CD14-positive monocyte (primary cell): ENCODE results near the gene PIP5K1B. TPM values are rescaled to one million over a fixed set of nuclear protein-coding genes. Genes with fewer than 3 reads are reported as not detected.
A peak's percentile ranks its signal among the peaks of the same experiment; 100 is the strongest.

ENCODE experiments used
- DNase-seq, 3 donors: peaks; one replicate each; pipeline ENCODE4 v3.0.0-alpha.2; 2011 to 2022
- H2AFZ ChIP-seq: 2 replicates; pipeline ENCODE4 v1.6.0; 2012; ENCODE audit warnings: mild to moderate bottlenecking, low read depth, low read length, inconsistent platforms; ENCODE audit not compliant: insufficient read depth, poor library complexity, severe bottlenecking
- H3K27ac ChIP-seq, 2 donors: 1 replicate in 1 of 2; 2 replicates in 1 of 2; pipeline ENCODE4 v1.5.1; 2012 to 2013; ENCODE audit warnings: low read length in 2 of 2, control low read depth in 1 of 2, inconsistent platforms in 1 of 2, low read depth in 1 of 2, mild to moderate bottlenecking in 1 of 2
- H3K27me3 ChIP-seq, 2 donors: one replicate each; pipeline versions ENCODE4 v1.6.0 to v1.6.1; 2011 to 2013; ENCODE audit warnings: low read length in 2 of 2; ENCODE audit not compliant: control insufficient read depth in 2 of 2, insufficient read depth in 2 of 2
- H3K36me3 ChIP-seq, 2 donors: replicated peaks in 1 of 2; 1 replicate in 1 of 2; 2 replicates in 1 of 2; pipeline versions ENCODE4 v1.5.1 to v1.6.1; 2012 to 2013; ENCODE audit warnings: low read length in 2 of 2, control low read depth in 1 of 2, inconsistent platforms in 1 of 2, mild to moderate bottlenecking in 1 of 2; ENCODE audit not compliant: insufficient read depth in 2 of 2, control insufficient read depth in 1 of 2
- H3K4me1 ChIP-seq, 2 donors: 1 replicate in 1 of 2; 2 replicates in 1 of 2; pipeline versions ENCODE4 v1.5.1 to v1.6.1; 2012 to 2013; ENCODE audit warnings: low read length in 2 of 2, control low read depth in 1 of 2, inconsistent platforms in 1 of 2, mild to moderate bottlenecking in 1 of 2, moderate library complexity in 1 of 2; ENCODE audit not compliant: insufficient read depth in 2 of 2, control insufficient read depth in 1 of 2
- H3K4me2 ChIP-seq: replicated peaks from 2 replicates; pipeline ENCODE3; 2012; ENCODE audit warnings: low read length, moderate library complexity, mild to moderate bottlenecking; ENCODE audit not compliant: poor library complexity, severe bottlenecking; ENCODE audit errors: extremely low read depth
- H3K4me3 ChIP-seq, 3 experiments: fragments of 200-600 bp in 1 of 3; sonication (generic) in 1 of 3; replicated peaks in 1 of 3; 1 replicate in 2 of 3; 2 replicates in 1 of 3; pipeline ENCODE4 v1.5.1; 2011 to 2013; ENCODE audit warnings: low read length in 3 of 3, mild to moderate bottlenecking in 3 of 3, control low read depth in 2 of 3, low read depth in 2 of 3, inconsistent platforms in 1 of 3, moderate library complexity in 1 of 3
- H3K79me2 ChIP-seq: 2 replicates; pipeline ENCODE4 v1.6.0; 2012; ENCODE audit warnings: mild to moderate bottlenecking, control low read depth, inconsistent platforms, low read length, moderate library complexity; ENCODE audit not compliant: insufficient read depth
- H3K9ac ChIP-seq: 2 replicates; pipeline ENCODE4 v1.6.0; 2017; ENCODE audit warnings: low read length, mild to moderate bottlenecking; ENCODE audit not compliant: insufficient read depth, poor library complexity, severe bottlenecking
- H3K9me3 ChIP-seq, 2 donors: replicated peaks in 1 of 2; 1 replicate in 1 of 2; 2 replicates in 1 of 2; pipeline versions ENCODE4 v1.5.1 to v1.6.1; 2012 to 2013; ENCODE audit warnings: low read length in 2 of 2, control low read depth in 1 of 2; ENCODE audit not compliant: control insufficient read depth in 1 of 2, insufficient read depth in 1 of 2
- H4K20me1 ChIP-seq: 2 replicates; pipeline ENCODE4 v1.6.0; 2012; ENCODE audit warnings: mild to moderate bottlenecking, low read length, control low read depth, moderate library complexity; ENCODE audit not compliant: insufficient read depth
- H3K27ac Mint-ChIP-seq, 7 donors: one replicate each; pipeline ENCODE4 v1.8.0; 2020; ENCODE audit warnings: mild to moderate bottlenecking in 7 of 7, mixed read lengths in 7 of 7, moderate library complexity in 6 of 7, inconsistent platforms in 2 of 7
- H3K27me3 Mint-ChIP-seq, 3 donors: one replicate each; pipeline ENCODE4 v1.8.0; 2021 to 2022; ENCODE audit warnings: low read depth in 3 of 3, mild to moderate bottlenecking in 3 of 3, mixed read lengths in 3 of 3, moderate library complexity in 3 of 3, inconsistent platforms in 1 of 3
- H3K36me3 Mint-ChIP-seq, 2 donors: one replicate each; pipeline ENCODE4 v1.8.0; 2020; ENCODE audit warnings: mixed read lengths in 2 of 2, inconsistent platforms in 1 of 2, mild to moderate bottlenecking in 1 of 2
- H3K4me1 Mint-ChIP-seq: one replicate; pipeline ENCODE4 v1.8.0; 2020; ENCODE audit warnings: mild to moderate bottlenecking, mixed read lengths
- H3K4me3 Mint-ChIP-seq, 2 donors: one replicate each; pipeline ENCODE4 v1.8.0; 2020; ENCODE audit warnings: mild to moderate bottlenecking in 2 of 2, mixed read lengths in 2 of 2, moderate library complexity in 1 of 2
- H3K9me3 Mint-ChIP-seq, 7 donors: one replicate each; pipeline ENCODE4 v1.8.0; 2020 to 2022; ENCODE audit warnings: mixed read lengths in 7 of 7, mild to moderate bottlenecking in 6 of 7, moderate library complexity in 6 of 7, inconsistent platforms in 2 of 7
- WGBS: methylation state at CpG from one replicate; pipeline ENCODE4 v1.1.5; 2013; ENCODE audit warnings: missing lambda C conversion rate; ENCODE audit not compliant: insufficient coverage; 5-methylcytosine and 5-hydroxymethylcytosine counted together
- intact Hi-C, 2 donors: fragments of 100-400 bp; cut with micrococcal nuclease; formaldehyde crosslinking; loops; one replicate each; pipeline versions ENCODE4 v1.15.0 to v1.15.1; 2023
- polyA plus RNA-seq, 3 donors: library from polyadenylated mRNA; depleted of rRNA in 1 of 3; unstranded in 2 of 3; stranded (reverse) in 1 of 3; fragments of 300-500 nt in 2 of 3; fragments of >200 nt in 1 of 3; fragmentation: Illumina TruSeq in 2 of 3; gene quantifications; 1 replicate in 2 of 3; 2 replicates in 1 of 3; pipeline ENCODE4 v1.2.3, GENCODE V29; 2012 to 2021
- TF ChIP-seq, protein P1 (sequence below): fragments of 200-600 bp; IDR thresholded peaks from one replicate; pipeline ENCODE4 v1.8.0; 2022; ENCODE audit warnings: antibody characterized with exemption, mild to moderate bottlenecking

Gene PIP5K1B
- polyA plus RNA-seq, 3 donors = 0.18 to 4.1 (median 0.87) TPM

GRCh38 chr9:68685213-68685612, 19.8 kb upstream of the PIP5K1B start:
- Histone ChIP-seq H3K4me1 (peaks cover 0 to 7% of the 10 kb centered on the region in 2 donors), H3K36me3 (no peaks in the 10 kb centered on the region), H3K4me2 (no peak overlapping the region), H3K9me3 (no peaks in the 10 kb centered on the region), H3K27me3 (peaks cover 3 to 4% of the 10 kb centered on the region in 2 donors), H3K9ac (no peak overlapping the region), H3K4me3 (no peak overlapping the region), H4K20me1 (no peaks in the 10 kb centered on the region), H3K27ac (no peak overlapping the region), H2AFZ (no peak overlapping the region), H3K79me2 (no peaks in the 10 kb centered on the region)
- Mint-ChIP-seq H3K36me3 (no peaks in the 10 kb centered on the region), H3K4me1 (peaks cover 5% of the 10 kb centered on the region), H3K4me3 (no peak overlapping the region), H3K27ac (no peak overlapping the region), H3K9me3 (peaks cover 0 to 1% (median 0%) of the 10 kb centered on the region in 7 donors), H3K27me3 (peaks cover 3 to 7% (median 6%) of the 10 kb centered on the region in 3 donors)
- 83% methylated on average over 1 of the region's 3 CpGs for WGBS
- intact Hi-C loops = no loop called here
- TF ChIP-seq, protein P1, sequence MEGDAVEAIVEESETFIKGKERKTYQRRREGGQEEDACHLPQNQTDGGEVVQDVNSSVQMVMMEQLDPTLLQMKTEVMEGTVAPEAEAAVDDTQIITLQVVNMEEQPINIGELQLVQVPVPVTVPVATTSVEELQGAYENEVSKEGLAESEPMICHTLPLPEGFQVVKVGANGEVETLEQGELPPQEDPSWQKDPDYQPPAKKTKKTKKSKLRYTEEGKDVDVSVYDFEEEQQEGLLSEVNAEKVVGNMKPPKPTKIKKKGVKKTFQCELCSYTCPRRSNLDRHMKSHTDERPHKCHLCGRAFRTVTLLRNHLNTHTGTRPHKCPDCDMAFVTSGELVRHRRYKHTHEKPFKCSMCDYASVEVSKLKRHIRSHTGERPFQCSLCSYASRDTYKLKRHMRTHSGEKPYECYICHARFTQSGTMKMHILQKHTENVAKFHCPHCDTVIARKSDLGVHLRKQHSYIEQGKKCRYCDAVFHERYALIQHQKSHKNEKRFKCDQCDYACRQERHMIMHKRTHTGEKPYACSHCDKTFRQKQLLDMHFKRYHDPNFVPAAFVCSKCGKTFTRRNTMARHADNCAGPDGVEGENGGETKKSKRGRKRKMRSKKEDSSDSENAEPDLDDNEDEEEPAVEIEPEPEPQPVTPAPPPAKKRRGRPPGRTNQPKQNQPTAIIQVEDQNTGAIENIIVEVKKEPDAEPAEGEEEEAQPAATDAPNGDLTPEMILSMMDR = no peak
- DNase-seq = no peak

GRCh38 chr9:68685770-68686169, 19.3 kb upstream of the PIP5K1B start:
- Histone ChIP-seq H3K79me2 (no peaks in the 10 kb centered on the region), H4K20me1 (no peaks in the 10 kb centered on the region), H3K4me2 (no peak overlapping the region), H3K36me3 (no peaks in the 10 kb centered on the region), H2AFZ (no peak overlapping the region), H3K27ac (no peak overlapping the region), H3K4me3 (no peak overlapping the region), H3K9ac (no peak overlapping the region), H3K27me3 (peaks cover 3 to 4% of the 10 kb centered on the region in 2 donors), H3K4me1 (peaks cover 0 to 7% of the 10 kb centered on the region in 2 donors), H3K9me3 (no peaks in the 10 kb centered on the region)
- Mint-ChIP-seq H3K4me1 (peaks cover 5% of the 10 kb centered on the region), H3K9me3 (peaks cover 0 to 1% (median 0%) of the 10 kb centered on the region in 7 donors), H3K4me3 (no peak overlapping the region), H3K27ac (no peak overlapping the region), H3K36me3 (no peaks in the 10 kb centered on the region), H3K27me3 (peaks cover 3 to 7% (median 6%) of the 10 kb centered on the region in 3 donors)
- TF ChIP-seq, protein P1 = peak; percentile 66
- peak; percentile 25 to 36 (median 35) for DNase-seq
- WGBS = 30% methylated on average over 2 of the region's 3 CpGs
- intact Hi-C loops = no loop called here
